Vagina (tissue), 2 donors: ENCODE data around the gene FAM3D. TPM values are rescaled to one million over a fixed set of nuclear protein-coding genes. Genes with fewer than 3 reads are reported as not detected.

Experiments used
- DNase-seq, 2 donors: peaks; one replicate each; pipeline ENCODE4 v3.0.0-alpha.2; 2017; ENCODE audit errors: extremely low spot score in 2 of 2
- H3K27ac ChIP-seq: fragments of 200-600 bp; sonication (generic); one replicate; pipeline ENCODE4 v1.5.1; 2019
- H3K27me3 ChIP-seq: fragments of 200-600 bp; sonication (generic); one replicate; pipeline ENCODE4 v1.5.1; 2019
- H3K36me3 ChIP-seq, 2 donors: fragments of 200-600 bp; sonication (generic); one replicate each; pipeline ENCODE4 v1.5.1; 2017 to 2019
- H3K4me1 ChIP-seq: fragments of 200-600 bp; sonication (generic); one replicate; pipeline ENCODE4 v1.5.1; 2019
- H3K4me3 ChIP-seq, 2 donors: fragments of 200-600 bp; sonication (generic); 1 replicate in 1 of 2; 2 replicates in 1 of 2; pipeline ENCODE4 v1.5.1; 2016 to 2019
- H3K9me3 ChIP-seq: fragments of 200-600 bp; sonication (generic); one replicate; pipeline ENCODE4 v1.5.1; 2019
- POLR2A ChIP-seq, 2 donors: fragments of 450-650 bp; IDR thresholded peaks; one replicate each; pipeline ENCODE4 v1.6.1; 2017; ENCODE audit warnings: antibody characterized with exemption in 2 of 2, mild to moderate bottlenecking in 2 of 2, moderate library complexity in 2 of 2
- POLR2AphosphoS5 ChIP-seq, 2 donors: sonication (generic); formaldehyde crosslinking; IDR thresholded peaks; one replicate each; pipeline ENCODE4 v1.9.0; 2017; ENCODE audit warnings: antibody characterized with exemption in 2 of 2, mild to moderate bottlenecking in 2 of 2, low read depth in 1 of 2; ENCODE audit not compliant: insufficient read depth in 1 of 2
- intact Hi-C: fragments of 100-400 bp; cut with DNase I; formaldehyde crosslinking; loops from one replicate; pipeline ENCODE4 v1.15.1; 2023
- total RNA-seq: library from RNA; depleted of rRNA; stranded (reverse); fragments of >200 nt; gene quantifications from one replicate; pipeline ENCODE4 v1.2.3, GENCODE V29; 2016
- TF ChIP-seq, protein P1 (sequence below), 3 experiments: fragments of 450-650 bp in 2 of 3; fragments of 200-600 bp in 1 of 3; sonication (generic) in 1 of 3; IDR thresholded peaks; one replicate each; pipeline ENCODE4 v1.5.1; 2017 to 2019; ENCODE audit warnings: antibody characterized with exemption in 3 of 3, mild to moderate bottlenecking in 2 of 3, moderate library complexity in 2 of 3

Gene FAM3D
- total RNA-seq, 1 donor from 2014 or later = 13.5 TPM

DNA sequence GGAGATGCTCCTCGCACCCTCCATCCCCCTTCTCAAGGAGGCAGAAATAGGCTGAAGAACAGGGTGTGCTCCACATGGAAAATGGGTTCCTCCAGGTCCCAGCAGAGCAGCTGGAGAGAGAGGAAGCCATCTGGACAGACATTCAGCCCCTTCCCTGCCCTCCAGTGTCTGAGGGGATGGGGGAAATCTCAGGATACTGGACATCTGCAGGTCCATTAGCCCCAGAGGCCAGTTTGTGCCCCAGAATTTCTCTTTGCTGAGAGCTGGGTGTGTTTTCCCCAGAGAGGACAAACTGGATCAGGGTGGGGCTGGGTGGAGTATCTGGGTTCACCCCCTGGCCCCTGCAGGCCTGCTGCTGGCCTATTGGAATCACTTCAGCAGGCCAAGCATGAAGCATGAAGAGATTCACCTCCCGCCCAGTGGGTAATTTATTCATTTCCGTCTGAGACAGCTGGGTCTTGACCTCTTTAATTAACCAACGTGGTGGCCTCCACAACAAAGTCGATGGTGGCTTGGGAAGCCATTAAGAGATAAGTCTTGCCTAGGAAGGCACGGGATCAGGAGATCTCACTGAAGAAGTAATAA is 4.6 kb downstream of the FAM3D start:
- intact Hi-C loops = no loop called here
- TF ChIP-seq, protein P1, sequence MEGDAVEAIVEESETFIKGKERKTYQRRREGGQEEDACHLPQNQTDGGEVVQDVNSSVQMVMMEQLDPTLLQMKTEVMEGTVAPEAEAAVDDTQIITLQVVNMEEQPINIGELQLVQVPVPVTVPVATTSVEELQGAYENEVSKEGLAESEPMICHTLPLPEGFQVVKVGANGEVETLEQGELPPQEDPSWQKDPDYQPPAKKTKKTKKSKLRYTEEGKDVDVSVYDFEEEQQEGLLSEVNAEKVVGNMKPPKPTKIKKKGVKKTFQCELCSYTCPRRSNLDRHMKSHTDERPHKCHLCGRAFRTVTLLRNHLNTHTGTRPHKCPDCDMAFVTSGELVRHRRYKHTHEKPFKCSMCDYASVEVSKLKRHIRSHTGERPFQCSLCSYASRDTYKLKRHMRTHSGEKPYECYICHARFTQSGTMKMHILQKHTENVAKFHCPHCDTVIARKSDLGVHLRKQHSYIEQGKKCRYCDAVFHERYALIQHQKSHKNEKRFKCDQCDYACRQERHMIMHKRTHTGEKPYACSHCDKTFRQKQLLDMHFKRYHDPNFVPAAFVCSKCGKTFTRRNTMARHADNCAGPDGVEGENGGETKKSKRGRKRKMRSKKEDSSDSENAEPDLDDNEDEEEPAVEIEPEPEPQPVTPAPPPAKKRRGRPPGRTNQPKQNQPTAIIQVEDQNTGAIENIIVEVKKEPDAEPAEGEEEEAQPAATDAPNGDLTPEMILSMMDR (IDR thresholded peaks at IDR 0.05) = no peak
- TF ChIP-seq POLR2AphosphoS5 (IDR thresholded peaks at IDR 0.05; ENCODE audit: insufficient read depth in 1 of 2, low read depth in 1 of 2) (no peak), POLR2A (IDR thresholded peaks at IDR 0.05) (no peak)
- Histone ChIP-seq H3K27me3 (no peaks in the 10 kb centered on the region), H3K4me3 (no peak overlapping the region), H3K4me1 (no peaks in the 10 kb centered on the region), H3K9me3 (no peaks in the 10 kb centered on the region), H3K27ac (no peak overlapping the region), H3K36me3 (no peaks in the 10 kb centered on the region)
- DNase-seq = no peak

DNA sequence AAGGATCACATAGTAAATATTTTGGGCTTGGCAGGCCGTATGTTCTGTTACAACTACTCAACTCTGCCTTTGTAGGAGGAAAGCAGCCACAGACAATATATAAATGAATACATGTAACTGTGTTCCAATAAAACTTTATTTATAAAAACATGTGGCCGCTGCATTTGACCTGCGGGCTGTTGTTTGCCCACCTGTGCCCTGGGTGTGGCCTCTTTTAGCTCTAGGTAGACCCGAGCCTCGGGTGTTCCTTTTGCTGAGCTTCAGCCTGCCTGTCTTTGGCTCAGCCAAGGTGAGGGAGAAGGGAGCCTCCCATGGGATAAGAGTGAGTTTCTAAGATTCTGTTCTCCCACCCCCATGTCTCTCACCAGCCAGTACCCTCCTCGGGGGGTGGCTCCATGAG is 5.6 kb downstream of the FAM3D start:
- Histone ChIP-seq H3K27ac (no peak overlapping the region), H3K27me3 (no peaks in the 10 kb centered on the region), H3K36me3 (no peaks in the 10 kb centered on the region), H3K4me1 (no peaks in the 10 kb centered on the region), H3K9me3 (no peaks in the 10 kb centered on the region), H3K4me3 (no peak overlapping the region)
- intact Hi-C loops = no loop called here
- no peak for DNase-seq
- TF ChIP-seq POLR2A (IDR thresholded peaks at IDR 0.05) (no peak), POLR2AphosphoS5 (IDR thresholded peaks at IDR 0.05; ENCODE audit: insufficient read depth in 1 of 2, low read depth in 1 of 2) (no peak)
- TF ChIP-seq, protein P1 (IDR thresholded peaks at IDR 0.05) = no peak

DNA sequence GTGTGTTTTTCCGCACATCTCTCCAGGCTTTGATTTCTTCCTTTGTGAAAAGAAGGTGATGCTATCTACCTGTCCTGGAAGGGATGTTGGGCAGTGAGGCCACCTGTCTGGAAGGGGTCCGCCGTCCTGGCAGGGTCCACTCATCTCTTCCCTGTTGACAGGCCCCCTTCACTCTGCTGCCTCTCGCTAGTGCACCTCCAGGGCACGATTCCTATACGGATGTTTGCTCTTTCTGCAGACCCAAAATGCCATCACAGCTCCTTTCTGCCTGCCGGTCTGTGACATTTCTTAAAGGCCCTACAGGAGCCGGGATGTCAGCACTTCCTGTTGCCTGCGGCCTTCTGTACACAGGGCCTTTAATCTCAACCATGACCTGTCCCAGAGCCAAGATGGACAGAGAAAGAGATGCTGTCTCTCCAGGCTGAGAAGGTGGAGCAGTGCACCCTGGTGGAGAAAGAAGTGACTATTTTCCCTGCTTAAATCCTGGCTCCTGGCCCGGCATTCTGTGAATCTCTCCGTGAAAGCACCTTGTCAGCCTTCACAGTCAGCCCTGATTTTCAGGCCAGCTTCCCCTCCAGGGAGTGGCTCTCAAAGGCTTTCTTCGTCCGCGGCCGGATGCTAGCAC is 7.4 kb downstream of the FAM3D start:
- Histone ChIP-seq H3K4me1 (no peaks in the 10 kb centered on the region), H3K36me3 (no peaks in the 10 kb centered on the region), H3K27me3 (no peaks in the 10 kb centered on the region), H3K4me3 (no peak overlapping the region), H3K9me3 (no peaks in the 10 kb centered on the region), H3K27ac (no peak overlapping the region)
- DNase-seq = no peak
- intact Hi-C loops = no loop called here
- TF ChIP-seq, protein P1 (IDR thresholded peaks at IDR 0.05) = no peak
- TF ChIP-seq POLR2A (IDR thresholded peaks at IDR 0.05) = no peak
- TF ChIP-seq POLR2AphosphoS5 (IDR thresholded peaks at IDR 0.05; ENCODE audit: insufficient read depth in 1 of 2, low read depth in 1 of 2) = no peak

DNA sequence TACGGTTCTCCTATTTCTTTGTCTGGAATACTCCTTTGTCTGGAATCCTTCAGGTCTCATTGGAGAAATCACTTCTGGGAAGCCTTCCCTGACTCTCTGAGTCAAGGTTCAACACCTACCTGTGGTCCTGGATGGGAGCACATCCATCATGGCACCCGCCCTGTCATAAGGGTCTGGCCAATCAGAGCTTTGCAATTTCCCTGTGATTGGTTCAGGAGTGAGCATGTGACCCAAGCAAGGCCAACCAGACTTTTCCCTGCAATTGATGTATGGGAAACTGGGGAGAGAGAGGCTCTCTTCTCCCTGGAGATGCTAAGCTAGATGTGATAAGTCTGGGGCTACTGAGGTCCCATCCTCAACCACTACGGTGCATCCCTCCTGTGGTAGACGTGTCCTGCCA is 8.1 kb downstream of the FAM3D start:
- no peak for DNase-seq
- Histone ChIP-seq H3K4me1 (no peaks in the 10 kb centered on the region), H3K4me3 (no peak overlapping the region), H3K27me3 (no peaks in the 10 kb centered on the region), H3K27ac (no peak overlapping the region), H3K9me3 (no peaks in the 10 kb centered on the region), H3K36me3 (no peaks in the 10 kb centered on the region)
- intact Hi-C loops = no loop called here
- TF ChIP-seq POLR2AphosphoS5 (IDR thresholded peaks at IDR 0.05; ENCODE audit: insufficient read depth in 1 of 2, low read depth in 1 of 2) (no peak), POLR2A (IDR thresholded peaks at IDR 0.05) (no peak)
- TF ChIP-seq, protein P1 (IDR thresholded peaks at IDR 0.05) = no peak

DNA sequence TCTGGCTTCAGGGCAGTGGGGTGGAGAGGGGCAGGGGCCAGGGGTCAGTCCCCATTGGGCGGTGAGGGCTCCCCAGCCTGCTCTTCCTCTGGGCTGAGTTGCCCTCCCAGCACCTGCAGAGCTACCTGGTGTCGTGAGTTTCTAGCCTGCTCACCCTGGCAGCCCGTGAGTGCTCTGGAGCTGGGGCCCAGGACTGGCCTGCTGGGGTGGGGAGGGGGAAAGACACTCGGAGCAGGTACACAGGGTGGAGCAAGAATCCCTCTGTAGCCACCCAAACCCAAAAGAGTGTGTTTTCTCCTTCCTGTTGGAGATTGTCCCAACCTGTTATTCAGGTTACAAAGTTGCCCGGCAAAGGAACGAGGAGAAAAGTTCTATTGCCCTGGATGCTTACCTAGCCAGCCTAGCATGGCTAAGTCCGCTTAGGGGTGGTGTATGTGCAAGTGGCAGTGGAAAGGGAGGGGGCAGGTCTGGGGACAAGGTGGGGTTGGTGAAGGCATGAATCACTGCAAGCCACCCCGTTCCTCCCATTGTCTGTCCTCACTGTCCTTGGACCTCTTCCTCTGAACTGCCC is 8.9 kb downstream of the FAM3D start:
- no peaks in the 10 kb centered on the region for H3K27me3 ChIP-seq
- no peaks in the 10 kb centered on the region for H3K9me3 ChIP-seq
- intact Hi-C loops = no loop called here
- TF ChIP-seq, protein P1 (IDR thresholded peaks at IDR 0.05) = no peak
- no peak for TF ChIP-seq POLR2A (IDR thresholded peaks at IDR 0.05)
- TF ChIP-seq POLR2AphosphoS5 (IDR thresholded peaks at IDR 0.05; ENCODE audit: insufficient read depth in 1 of 2, low read depth in 1 of 2) = no peak
- H3K4me3 ChIP-seq = peak overlapping the region in 1 of 2 donors; percentile 16
- H3K27ac ChIP-seq = no peak overlapping the region
- H3K4me1 ChIP-seq = no peaks in the 10 kb centered on the region
- no peak for DNase-seq
- H3K36me3 ChIP-seq = no peaks in the 10 kb centered on the region
